ENCODE data around the gene PPARD. TPM values are rescaled to one million over a fixed set of nuclear protein-coding genes. Genes with fewer than 3 reads are reported as not detected.

Gene PPARD
- total and polyA plus RNA-seq, 2 of the 13 experiments (the other 11 are each of a cell fraction or from before 2014, with no cell fraction given) = 6.1 to 13.3 TPM

GRCh38 chr6:35318196-35319171 is 23.9 kb upstream of the PPARD start (continued):
- TF ChIP-seq FOXO4 (CRISPR knock-in tag; conservative IDR thresholded peaks at IDR 0.05) = 0 out of 2 replicates have a peak, but pooled peaks have one; percentile 83
- TF ChIP-seq ZNF720 (CRISPR knock-in tag; IDR thresholded peaks at IDR 0.05) = no peak
- TF ChIP-seq POGK (CRISPR knock-in tag; conservative IDR thresholded peaks at IDR 0.05) = peak; percentile 47; the same call in 1 of the 2 replicates
- peak; percentile 50; the same call in 1 of the 2 replicates for TF ChIP-seq HOMEZ (CRISPR knock-in tag; IDR thresholded peaks at IDR 0.05; ENCODE audit: low read depth)
- TF ChIP-seq ZNF326 (CRISPR knock-in tag; IDR thresholded peaks at IDR 0.05; ENCODE audit: borderline replicate concordance) = no peak
- TF ChIP-seq ZNF674 (CRISPR knock-in tag; IDR thresholded peaks at IDR 0.05; ENCODE audit: low read depth) = no peak
- no peak for TF ChIP-seq ZNF224 (CRISPR knock-in tag; IDR thresholded peaks at IDR 0.05)
- TF ChIP-seq ZEB1 (IDR thresholded peaks at IDR 0.05; ENCODE audit: insufficient replicate concordance, low read depth) = no peak
- TF ChIP-seq TBL1XR1 (IDR thresholded peaks at IDR 0.05; ENCODE audit: borderline replicate concordance, low read length, partially characterized antibody) = no peak
- peak; percentile 55; the same call in 1 of the 2 replicates for TF ChIP-seq SIX4 (CRISPR knock-in tag; IDR thresholded peaks at IDR 0.05)
- TF ChIP-seq ZNF709 (CRISPR knock-in tag; IDR thresholded peaks at IDR 0.05) = peak; percentile 39; the same call in 1 of the 2 replicates
- peak; percentile 83 for TF ChIP-seq ARNTL (CRISPR knock-in tag; IDR thresholded peaks at IDR 0.05)
- 0 out of 2 replicates have a peak, but pooled peaks have one; percentile 63 for TF ChIP-seq ZNF225 (CRISPR knock-in tag; IDR thresholded peaks at IDR 0.05)
- no peak for TF ChIP-seq ZFP1 (CRISPR knock-in tag; IDR thresholded peaks at IDR 0.05)
- TF ChIP-seq ZNF550 (CRISPR knock-in tag; IDR thresholded peaks at IDR 0.05; ENCODE audit: borderline replicate concordance) = no peak
- peak; percentile 17; the same call in 1 of the 2 replicates for TF ChIP-seq MIER2 (CRISPR knock-in tag; IDR thresholded peaks at IDR 0.05)
- no peak for TF ChIP-seq PCBP1 (IDR thresholded peaks at IDR 0.05; ENCODE audit: borderline replicate concordance, low read depth, low read length)
- peak; percentile 94 for TF ChIP-seq KDM5B (CRISPR knock-in tag; IDR thresholded peaks at IDR 0.05; ENCODE audit: borderline replicate concordance)
- TF ChIP-seq NPAS2 (CRISPR knock-in tag; IDR thresholded peaks at IDR 0.05; ENCODE audit: borderline replicate concordance) = no peak
- no peak for TF ChIP-seq HMG20B (CRISPR knock-in tag; conservative IDR thresholded peaks at IDR 0.05)
- TF ChIP-seq BCL3 (CRISPR knock-in tag; IDR thresholded peaks at IDR 0.05) = peak; percentile 91; the same call in 1 of the 2 replicates
- TF ChIP-seq AHR (CRISPR knock-in tag; IDR thresholded peaks at IDR 0.05) = peak; percentile 83; the same call in 1 of the 2 replicates
- no peak for TF ChIP-seq PLRG1 (conservative IDR thresholded peaks at IDR 0.05)
- TF ChIP-seq SRSF1 (optimal IDR thresholded peaks at IDR 0.05; ENCODE audit: low read depth, low read length) = no peak

Measured in HepG2 (cell line).